Globus pallidus (tissue), 1 donor: ENCODE results near the gene IQGAP2.
"Not testable (repeated sequence)": the region's sequence is repeated elsewhere in the genome, so short reads cannot be mapped to it uniquely, and the experiment has no call there.

Source experiments
- DNase-seq: peaks from one replicate; pipeline ENCODE4 v3.0.0-alpha.2; 2015; ENCODE audit warnings: low spot score

The IQGAP2 gene

GRCh38 chr5:76718381-76718832 lies 315.3 kb downstream of the IQGAP2 start:
- no peak for DNase-seq

- DNase-seq = no peak
Observed at GRCh38 chr5:76718880-76719279, 315.8 kb downstream of the IQGAP2 start.

GRCh38 chr5:76720988-76721569 lies 318.0 kb downstream of the IQGAP2 start:
- DNase-seq = no peak

DNA sequence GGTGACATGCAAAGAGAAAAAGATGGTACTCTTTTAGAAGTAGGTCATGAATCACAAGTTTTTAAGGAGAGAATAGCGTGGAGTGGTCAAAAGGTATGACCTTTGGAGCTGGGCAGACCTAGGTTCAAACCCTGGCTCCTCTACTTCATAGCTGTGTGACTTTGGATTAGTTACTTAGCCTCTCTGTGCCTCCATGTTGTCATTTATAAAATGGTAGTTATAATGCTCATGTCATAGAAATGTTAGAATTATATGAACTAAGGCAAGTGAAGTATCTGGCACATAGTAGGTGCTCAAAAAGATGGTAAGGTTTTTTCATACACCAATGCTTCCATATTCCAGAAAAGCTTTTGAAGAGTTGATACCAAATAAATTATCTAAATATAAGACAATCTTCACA lies 320.2 kb downstream of the IQGAP2 start:
- no peak for DNase-seq

- no peak for DNase-seq
Observed at GRCh38 chr5:76723906-76724305, 320.8 kb downstream of the IQGAP2 start.

DNA sequence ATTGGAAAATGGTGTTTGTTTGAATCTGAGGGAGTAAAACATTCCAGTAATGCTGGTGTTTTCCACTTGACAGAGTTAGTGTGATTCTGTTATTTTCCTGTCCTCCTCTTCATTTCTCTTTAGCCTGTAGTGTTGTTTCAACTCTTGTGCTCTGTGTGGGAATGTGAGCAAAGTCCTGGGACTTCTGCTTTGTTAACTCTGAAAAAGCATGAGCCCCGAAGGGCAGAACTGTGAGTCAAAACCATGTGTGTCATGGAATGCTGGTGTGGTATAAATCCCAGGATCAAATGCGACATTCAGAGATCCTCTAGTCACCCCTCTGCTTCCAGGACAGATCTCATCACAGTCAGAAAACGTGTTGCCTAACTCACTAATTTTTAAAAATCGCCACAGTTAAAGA lies 321.8 kb downstream of the IQGAP2 start:
- DNase-seq = no peak

DNA sequence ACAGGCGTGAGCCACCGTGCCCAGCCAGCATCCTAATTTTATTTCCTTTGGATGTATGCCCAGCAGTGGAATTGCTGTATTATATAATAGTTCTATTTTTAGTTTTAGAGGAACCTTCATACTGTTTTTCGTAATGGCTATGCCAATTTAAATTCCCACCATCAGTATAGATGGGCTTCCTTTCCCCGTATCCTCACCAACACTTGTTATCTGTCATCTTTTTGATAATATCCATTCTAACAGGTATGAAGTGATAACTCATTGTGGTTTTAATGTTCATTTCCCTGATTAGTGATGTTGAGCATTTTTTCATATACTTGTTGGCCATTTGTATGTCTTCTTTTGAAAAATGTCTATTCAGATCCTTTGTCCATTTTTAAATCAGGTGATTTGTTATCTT lies 325.9 kb downstream of the IQGAP2 start:
- DNase-seq = no peak

GRCh38 chr5:76729373-76730290 lies 326.5 kb downstream of the IQGAP2 start:
- DNase-seq = no peak

DNA sequence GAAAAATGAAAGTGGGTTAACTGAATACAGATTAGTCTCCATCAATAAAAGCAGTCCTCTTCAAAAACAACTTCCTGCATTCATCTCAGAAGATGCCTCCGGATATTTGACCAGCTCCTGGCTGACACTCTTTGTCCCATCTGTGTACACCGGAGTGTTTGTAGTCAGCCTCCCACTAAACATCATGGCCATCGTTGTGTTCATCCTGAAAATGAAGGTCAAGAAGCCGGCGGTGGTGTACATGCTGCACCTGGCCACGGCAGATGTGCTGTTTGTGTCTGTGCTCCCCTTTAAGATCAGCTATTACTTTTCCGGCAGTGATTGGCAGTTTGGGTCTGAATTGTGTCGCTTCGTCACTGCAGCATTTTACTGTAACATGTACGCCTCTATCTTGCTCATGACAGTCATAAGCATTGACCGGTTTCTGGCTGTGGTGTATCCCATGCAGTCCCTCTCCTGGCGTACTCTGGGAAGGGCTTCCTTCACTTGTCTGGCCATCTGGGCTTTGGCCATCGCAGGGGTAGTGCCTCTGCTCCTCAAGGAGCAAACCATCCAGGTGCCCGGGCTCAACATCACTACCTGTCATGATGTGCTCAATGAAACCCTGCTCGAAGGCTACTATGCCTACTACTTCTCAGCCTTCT lies 329.4 kb downstream of the IQGAP2 start:
- DNase-seq = no peak

DNA sequence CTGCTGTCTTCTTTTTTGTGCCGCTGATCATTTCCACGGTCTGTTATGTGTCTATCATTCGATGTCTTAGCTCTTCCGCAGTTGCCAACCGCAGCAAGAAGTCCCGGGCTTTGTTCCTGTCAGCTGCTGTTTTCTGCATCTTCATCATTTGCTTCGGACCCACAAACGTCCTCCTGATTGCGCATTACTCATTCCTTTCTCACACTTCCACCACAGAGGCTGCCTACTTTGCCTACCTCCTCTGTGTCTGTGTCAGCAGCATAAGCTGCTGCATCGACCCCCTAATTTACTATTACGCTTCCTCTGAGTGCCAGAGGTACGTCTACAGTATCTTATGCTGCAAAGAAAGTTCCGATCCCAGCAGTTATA lies 329.9 kb downstream of the IQGAP2 start:
- DNase-seq = no peak

DNA sequence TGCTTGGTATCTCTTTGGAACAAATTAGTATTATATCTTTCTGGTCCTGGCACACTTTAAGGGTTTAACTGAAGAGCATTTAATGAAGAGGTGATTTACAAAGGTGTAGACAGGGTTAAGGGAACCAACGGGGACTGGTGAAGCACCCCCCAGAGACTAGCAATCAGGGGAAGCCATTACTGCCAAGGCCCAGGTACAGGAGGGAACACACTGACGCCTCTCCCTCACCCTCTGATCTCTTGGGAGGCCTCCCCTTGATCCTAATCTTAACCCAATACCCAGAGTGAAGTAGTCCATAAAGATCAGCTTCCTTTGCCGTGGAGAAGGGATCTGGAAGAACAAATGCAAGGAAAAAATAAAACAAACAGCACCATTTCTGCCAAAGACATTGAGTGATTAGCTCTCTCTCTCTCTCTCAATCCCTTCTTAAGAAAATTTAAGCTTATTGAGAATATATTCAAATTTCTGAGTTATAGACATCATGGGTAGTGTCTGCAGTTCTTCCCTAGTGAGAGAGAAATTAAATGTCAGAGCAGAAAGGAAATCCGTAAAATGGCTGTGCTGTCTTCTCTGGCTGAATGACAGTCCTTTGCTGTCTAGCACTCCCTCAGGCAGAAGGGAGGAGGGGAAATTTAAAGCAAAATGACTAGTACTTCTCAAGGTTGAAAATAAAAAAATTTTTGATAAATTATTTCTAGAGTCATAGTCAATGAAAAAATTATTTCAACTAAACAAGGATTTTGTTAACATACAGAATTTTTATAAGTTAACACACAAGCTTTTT lies 332.9 kb downstream of the IQGAP2 start:
- no peak for DNase-seq

DNA sequence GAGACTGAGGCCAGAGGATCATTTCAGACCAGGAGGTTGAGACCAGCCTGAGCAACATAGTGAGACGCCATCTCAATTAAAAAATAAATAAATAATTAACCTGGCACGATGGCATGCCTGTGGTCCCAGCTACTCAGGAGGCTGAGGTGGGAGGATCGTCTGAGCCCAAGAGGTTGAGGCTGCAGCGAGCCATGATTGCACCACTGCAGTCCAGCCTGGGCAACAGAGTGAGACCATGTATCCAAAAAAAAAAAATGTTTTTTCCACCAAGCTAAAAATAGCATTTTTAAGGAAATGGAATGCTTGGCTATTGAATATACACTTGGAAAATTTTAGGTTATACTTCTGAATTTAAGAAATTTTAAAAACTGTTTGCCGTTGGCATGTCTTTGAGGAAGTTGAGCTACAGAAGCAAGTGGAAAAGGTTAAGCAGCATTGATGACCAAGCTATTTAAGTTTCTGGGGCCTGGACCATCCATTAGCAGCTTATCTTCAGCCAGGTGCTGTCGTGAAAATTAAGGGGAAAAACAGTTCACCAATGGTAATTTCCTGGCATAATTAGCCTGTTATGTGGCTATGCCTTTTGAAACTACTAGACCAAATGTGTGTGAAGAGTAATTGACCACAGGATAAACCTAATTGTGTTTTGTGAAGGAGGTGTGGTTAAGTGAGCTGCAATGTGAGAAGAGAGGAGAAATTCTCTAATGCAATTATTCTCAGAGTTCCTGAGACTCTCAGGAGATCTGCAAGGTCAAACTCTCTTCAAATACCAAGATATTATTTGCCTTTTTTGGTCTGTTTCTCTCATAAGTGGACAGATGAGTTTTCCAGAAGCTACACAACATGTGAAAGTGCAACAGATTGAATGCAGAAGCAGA lies 333.8 kb downstream of the IQGAP2 start:
- DNase-seq = no peak

- no peak for DNase-seq
Observed at GRCh38 chr5:76737846-76738245, 334.8 kb downstream of the IQGAP2 start.

GRCh38 chr5:76741506-76741905 lies 338.4 kb downstream of the IQGAP2 start:
- DNase-seq = not testable (repeated sequence)

GRCh38 chr5:76742583-76742982 lies 339.5 kb downstream of the IQGAP2 start:
- no peak for DNase-seq

- DNase-seq = no peak
Observed at GRCh38 chr5:76744632-76745031, 341.5 kb downstream of the IQGAP2 start.

DNA sequence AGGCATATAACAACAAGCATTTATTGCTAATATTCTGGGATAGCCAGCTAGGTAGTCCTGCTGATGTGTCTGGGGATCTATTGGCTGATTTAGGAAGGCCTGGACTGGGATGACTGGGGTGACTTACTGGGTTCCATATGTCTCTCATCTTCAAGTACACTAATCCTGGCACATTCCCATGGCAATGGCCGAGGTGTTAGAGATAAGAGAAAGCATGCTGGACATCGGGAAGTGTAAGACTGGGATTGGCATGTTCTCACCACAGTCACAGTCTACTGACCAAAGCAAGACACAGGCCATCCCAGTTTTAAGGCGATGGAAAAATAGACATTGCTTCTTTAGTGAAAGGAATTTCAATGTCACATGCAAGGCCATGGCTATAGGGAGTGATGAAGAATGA lies 342.6 kb downstream of the IQGAP2 start:
- no peak for DNase-seq

- no peak for DNase-seq
Observed at GRCh38 chr5:76746677-76747076, 343.6 kb downstream of the IQGAP2 start.

DNA sequence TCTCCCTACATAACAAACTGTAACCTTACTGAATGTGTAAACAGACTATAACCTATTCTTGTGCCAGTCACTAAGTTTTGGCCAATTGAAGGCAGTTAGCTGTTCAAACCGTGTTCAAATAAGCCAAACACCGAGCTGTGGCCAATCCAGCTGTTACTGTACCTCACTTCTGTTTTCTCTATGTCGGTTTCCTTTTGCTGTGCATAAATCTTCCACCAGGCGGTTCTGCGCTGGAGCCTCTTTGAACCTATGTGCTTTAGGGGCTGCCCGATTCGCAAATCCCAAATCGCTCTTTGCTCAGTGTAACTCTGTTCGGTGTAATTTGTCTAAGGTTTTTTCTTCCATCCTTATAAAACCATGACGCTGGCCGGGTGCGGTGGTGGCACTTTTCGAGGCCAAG lies 344.6 kb downstream of the IQGAP2 start:
- no peak for DNase-seq

DNA sequence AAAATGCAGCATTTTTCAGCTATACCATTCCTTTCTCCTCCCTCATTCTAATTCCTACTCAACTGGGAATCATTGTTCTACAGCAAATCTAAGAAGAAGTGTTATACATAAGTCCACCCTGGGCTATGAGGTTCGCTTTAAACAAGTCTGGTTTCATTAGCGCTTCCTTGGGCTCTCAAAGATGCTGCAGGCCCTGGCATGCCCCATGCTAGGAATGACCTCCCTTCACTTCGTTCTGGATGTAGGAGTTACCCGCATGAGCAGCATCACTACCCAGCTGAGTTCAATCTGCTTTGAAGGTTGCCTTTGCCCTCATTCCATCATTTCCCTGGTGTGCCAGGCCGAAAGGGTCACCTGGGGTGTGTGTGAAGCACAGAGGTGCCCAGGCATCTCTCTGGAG lies 348.2 kb downstream of the IQGAP2 start:
- no peak for DNase-seq

GRCh38 chr5:76754668-76755078 lies 351.6 kb downstream of the IQGAP2 start:
- DNase-seq = no peak
